DND-41 (cell line): ENCODE data around the gene ITGB3BP.
"Not testable (repeated sequence)": the region's sequence is repeated elsewhere in the genome, so short reads cannot be mapped to it uniquely, and the experiment has no call there.

Experiments
- ATAC-seq: fragments of 200-7000 bp; cut with Tn5 transposase; 3 replicates; pipeline ENCODE4 v1.9.1; 2021; ENCODE audit warnings: low read depth; ENCODE audit not compliant: insufficient read depth
- DNase-seq: peaks from one replicate; pipeline ENCODE4 v3.0.0-alpha.2; 2020
- H2AFZ ChIP-seq: 2 replicates; pipeline ENCODE4 v1.6.0; 2012; ENCODE audit warnings: low read depth, low read length
- H3K27ac ChIP-seq: 2 replicates; pipeline ENCODE4 v1.5.1; 2012; ENCODE audit warnings: low read length, inconsistent platforms
- H3K27me3 ChIP-seq: fragments of 200-600 bp; sonication (generic); 2 replicates; pipeline ENCODE4 v1.6.0; 2012; ENCODE audit warnings: low read length, mild to moderate bottlenecking, inconsistent platforms; ENCODE audit not compliant: insufficient read depth, poor library complexity
- H3K36me3 ChIP-seq: 2 replicates; pipeline ENCODE4 v1.5.1; 2012; ENCODE audit warnings: low read length, inconsistent platforms; ENCODE audit not compliant: insufficient read depth
- H3K4me1 ChIP-seq: 2 replicates; pipeline ENCODE4 v1.5.1; 2012; ENCODE audit warnings: mild to moderate bottlenecking, low read length; ENCODE audit not compliant: insufficient read depth
- H3K4me2 ChIP-seq: 2 replicates; pipeline ENCODE4 v1.6.0; 2012; ENCODE audit warnings: mild to moderate bottlenecking, moderate library complexity, low read length, inconsistent platforms; ENCODE audit not compliant: insufficient read depth
- H3K4me3 ChIP-seq, 2 experiments: fragments of 200-600 bp in 1 of 2; shearing (Covaris generic) in 1 of 2; 2 replicates each; pipeline ENCODE4 v1.5.1; 2012 to 2016; ENCODE audit warnings: inconsistent platforms in 2 of 2, low read length in 2 of 2, mild to moderate bottlenecking in 2 of 2, low read depth in 1 of 2, moderate library complexity in 1 of 2
- H3K79me2 ChIP-seq: 2 replicates; pipeline ENCODE4 v1.6.0; 2012; ENCODE audit warnings: low read length, inconsistent platforms; ENCODE audit not compliant: insufficient read depth
- H3K9ac ChIP-seq: 2 replicates; pipeline ENCODE4 v1.6.0; 2012; ENCODE audit warnings: low read depth, mild to moderate bottlenecking, inconsistent platforms, low read length, moderate library complexity
- H3K9me3 ChIP-seq: 2 replicates; pipeline ENCODE4 v1.5.1; 2012; ENCODE audit warnings: low read length, moderate library complexity, mild to moderate bottlenecking, inconsistent platforms; ENCODE audit not compliant: insufficient read depth, severe bottlenecking
- H4K20me1 ChIP-seq: 2 replicates; pipeline ENCODE4 v1.6.0; 2012; ENCODE audit warnings: low read length; ENCODE audit not compliant: insufficient read depth
- EZH2 ChIP-seq: IDR thresholded peaks from 3 replicates; pipeline ENCODE4 v1.6.1; 2012; ENCODE audit warnings: borderline replicate concordance, low read depth, mild to moderate bottlenecking, moderate library complexity, low read length, inconsistent platforms; ENCODE audit not compliant: severe bottlenecking
- TF ChIP-seq, protein P1 (sequence below): IDR thresholded peaks from 2 replicates; pipeline ENCODE4 v1.5.1; 2012; ENCODE audit warnings: borderline replicate concordance, low read length, moderate library complexity, mild to moderate bottlenecking; ENCODE audit not compliant: poor library complexity, severe bottlenecking; ENCODE audit errors: extremely low read depth

The ITGB3BP gene

DNA sequence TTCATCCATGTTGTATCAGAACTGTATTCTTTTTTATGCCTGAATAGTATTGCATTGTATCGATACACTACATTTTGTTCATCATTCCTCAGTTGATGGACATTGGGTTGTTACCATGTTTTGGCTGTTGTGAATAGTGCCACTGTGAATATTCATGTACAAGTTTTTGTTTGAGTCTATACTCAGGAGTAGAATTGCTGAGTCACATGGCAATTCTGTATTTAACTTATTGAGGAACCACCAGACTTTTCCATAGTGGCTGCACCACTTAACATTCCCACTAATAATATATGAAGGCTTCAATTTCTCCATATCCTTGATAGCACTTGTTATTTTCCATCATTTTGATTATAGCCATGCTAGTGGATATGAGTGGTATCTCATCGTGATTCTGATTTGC lies 99.4 kb downstream of the ITGB3BP start:
- no peak for ATAC-seq
- no peaks in the 10 kb centered on the region for H4K20me1 ChIP-seq
- TF ChIP-seq, protein P1, sequence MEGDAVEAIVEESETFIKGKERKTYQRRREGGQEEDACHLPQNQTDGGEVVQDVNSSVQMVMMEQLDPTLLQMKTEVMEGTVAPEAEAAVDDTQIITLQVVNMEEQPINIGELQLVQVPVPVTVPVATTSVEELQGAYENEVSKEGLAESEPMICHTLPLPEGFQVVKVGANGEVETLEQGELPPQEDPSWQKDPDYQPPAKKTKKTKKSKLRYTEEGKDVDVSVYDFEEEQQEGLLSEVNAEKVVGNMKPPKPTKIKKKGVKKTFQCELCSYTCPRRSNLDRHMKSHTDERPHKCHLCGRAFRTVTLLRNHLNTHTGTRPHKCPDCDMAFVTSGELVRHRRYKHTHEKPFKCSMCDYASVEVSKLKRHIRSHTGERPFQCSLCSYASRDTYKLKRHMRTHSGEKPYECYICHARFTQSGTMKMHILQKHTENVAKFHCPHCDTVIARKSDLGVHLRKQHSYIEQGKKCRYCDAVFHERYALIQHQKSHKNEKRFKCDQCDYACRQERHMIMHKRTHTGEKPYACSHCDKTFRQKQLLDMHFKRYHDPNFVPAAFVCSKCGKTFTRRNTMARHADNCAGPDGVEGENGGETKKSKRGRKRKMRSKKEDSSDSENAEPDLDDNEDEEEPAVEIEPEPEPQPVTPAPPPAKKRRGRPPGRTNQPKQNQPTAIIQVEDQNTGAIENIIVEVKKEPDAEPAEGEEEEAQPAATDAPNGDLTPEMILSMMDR: no peak
- no peak for TF ChIP-seq EZH2
- H3K9ac ChIP-seq: no peak overlapping the region
- no peak overlapping the region for H3K27ac ChIP-seq
- no peak overlapping the region for H3K4me3 ChIP-seq
- peaks cover 8% of the 10 kb centered on the region; the same call in 1 of the 2 replicates for H3K36me3 ChIP-seq
- no peaks in the 10 kb centered on the region for H3K27me3 ChIP-seq
- H3K9me3 ChIP-seq: no peaks in the 10 kb centered on the region
- no peak overlapping the region for H3K4me2 ChIP-seq
- no peak for DNase-seq
- H2AFZ ChIP-seq: no peak overlapping the region
- H3K4me1 ChIP-seq: no peaks in the 10 kb centered on the region
- H3K79me2 ChIP-seq: no peaks in the 10 kb centered on the region

DNA sequence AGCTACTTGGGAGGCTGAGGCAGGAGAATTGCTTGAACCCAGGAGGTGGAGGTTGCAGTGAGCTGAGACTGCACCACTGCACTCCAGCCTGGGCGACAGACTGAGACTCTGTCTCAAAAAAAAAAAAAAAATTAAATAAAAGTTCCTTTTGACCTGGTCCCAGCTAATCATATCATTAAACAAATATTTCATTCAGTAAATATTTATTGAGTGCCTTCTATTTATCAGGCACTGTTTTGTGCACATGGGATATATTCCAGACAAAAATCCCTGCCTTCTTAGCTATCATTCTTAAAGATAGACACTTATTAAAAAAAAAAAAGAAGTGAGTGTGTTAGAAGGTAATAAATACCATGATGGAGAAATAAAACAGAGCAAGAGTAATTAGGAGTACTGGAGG lies 102.3 kb downstream of the ITGB3BP start:
- not testable (repeated sequence) for H3K9me3 ChIP-seq, H3K9ac ChIP-seq, H3K4me2 ChIP-seq, ATAC-seq, H3K4me3 ChIP-seq, H2AFZ ChIP-seq, H3K27me3 ChIP-seq, H3K27ac ChIP-seq, DNase-seq, H4K20me1 ChIP-seq, H3K79me2 ChIP-seq, H3K4me1 ChIP-seq
- H3K36me3 ChIP-seq: peaks cover 11% of the 10 kb centered on the region; the same call in 1 of the 2 replicates

GRCh38 chr1:63418101-63418500 lies 104.9 kb downstream of the ITGB3BP start:
- TF ChIP-seq, protein P1: no peak
- TF ChIP-seq EZH2: no peak
- no peak for ATAC-seq
- no peak for DNase-seq

GRCh38 chr1:63414691-63415365 lies 108.2 kb downstream of the ITGB3BP start:
- Histone ChIP-seq H3K27ac (no peak overlapping the region), H3K36me3 (peaks cover 41% of the 10 kb centered on the region; the same call in 1 of the 2 replicates), H3K4me2 (no peak overlapping the region), H3K4me1 (no peaks in the 10 kb centered on the region), H2AFZ (no peak overlapping the region), H3K27me3 (no peaks in the 10 kb centered on the region), H3K79me2 (no peaks in the 10 kb centered on the region), H4K20me1 (no peaks in the 10 kb centered on the region), H3K4me3 (no peak overlapping the region), H3K9ac (no peak overlapping the region), H3K9me3 (no peaks in the 10 kb centered on the region)
- ATAC-seq (no peak), DNase-seq (no peak)
- TF ChIP-seq, protein P1: no peak
- TF ChIP-seq EZH2: no peak

More at GRCh38 chr1:63418101-63418500, 104.9 kb downstream of the ITGB3BP start:
- Histone ChIP-seq H3K27ac (no peak overlapping the region), H2AFZ (no peak overlapping the region), H3K9ac (no peak overlapping the region), H3K36me3 (peaks cover 30% of the 10 kb centered on the region; the same call in 1 of the 2 replicates), H3K4me1 (no peaks in the 10 kb centered on the region), H3K27me3 (no peaks in the 10 kb centered on the region), H3K79me2 (no peaks in the 10 kb centered on the region), H3K4me3 (no peak overlapping the region), H3K4me2 (no peak overlapping the region), H3K9me3 (no peaks in the 10 kb centered on the region), H4K20me1 (no peaks in the 10 kb centered on the region)
